ENCODE measurements around the gene TRPM4.
A peak's percentile ranks its signal among the peaks of the same experiment; 100 is the strongest.

GRCh38 chr19:49157445-49158224 lies at the start of gene TRPM4:
- TF ChIP-seq TP53 (CRISPR knock-in tag; conservative IDR thresholded peaks at IDR 0.05) (no peak), CTCF (CRISPR knock-in tag; IDR thresholded peaks at IDR 0.05) (no peak), ZNF891 (CRISPR knock-in tag; IDR thresholded peaks at IDR 0.05) (0 out of 2 replicates have a peak, but pooled peaks have one; percentile 22), SMC3 (IDR thresholded peaks at IDR 0.05; ENCODE audit: low read length) (no peak), NR2C2 (CRISPR knock-in tag; IDR thresholded peaks at IDR 0.05; ENCODE audit: borderline replicate concordance) (no peak), ZBTB33 (CRISPR knock-in tag; IDR thresholded peaks at IDR 0.05) (no peak), ZFYVE20 (CRISPR knock-in tag; IDR thresholded peaks at IDR 0.05; ENCODE audit: borderline replicate concordance, low read depth) (no peak), FOSL2 (CRISPR knock-in tag; IDR thresholded peaks at IDR 0.05) (no peak), ZNF660 (CRISPR knock-in tag; IDR thresholded peaks at IDR 0.05; ENCODE audit: borderline replicate concordance, low read depth) (no peak), GZF1 (CRISPR knock-in tag; IDR thresholded peaks at IDR 0.05) (no peak), EP300 (IDR thresholded peaks at IDR 0.05; ENCODE audit: low read depth in 2 of 2, low read length in 2 of 2) (no peak), EP300 (CRISPR knock-in tag; IDR thresholded peaks at IDR 0.05; ENCODE audit: borderline replicate concordance) (no peak), THAP9 (CRISPR knock-in tag; IDR thresholded peaks at IDR 0.05; ENCODE audit: borderline replicate concordance) (no peak)

Measured in HepG2 (cell line).